OCI-LY7 (cell line): Measurements from ENCODE around the gene BICC1.

Source experiments
- EZH2phosphoT487 ChIP-seq: fragments of 200-600 bp; sonication (generic); IDR thresholded peaks from 2 replicates; pipeline ENCODE4 v1.6.1; 2018; ENCODE audit warnings: low read depth, borderline replicate concordance, mild to moderate bottlenecking, mixed run types, antibody characterized with exemption, low read length, moderate library complexity, mixed read lengths
- TF ChIP-seq, protein P1 (sequence below): fragments of 200-600 bp; sonication (generic); conservative IDR thresholded peaks from 2 replicates; pipeline ENCODE4 v1.5.1; 2014; ENCODE audit warnings: mild to moderate bottlenecking, antibody characterized with exemption, low read length, moderate library complexity, mixed read lengths

DNA sequence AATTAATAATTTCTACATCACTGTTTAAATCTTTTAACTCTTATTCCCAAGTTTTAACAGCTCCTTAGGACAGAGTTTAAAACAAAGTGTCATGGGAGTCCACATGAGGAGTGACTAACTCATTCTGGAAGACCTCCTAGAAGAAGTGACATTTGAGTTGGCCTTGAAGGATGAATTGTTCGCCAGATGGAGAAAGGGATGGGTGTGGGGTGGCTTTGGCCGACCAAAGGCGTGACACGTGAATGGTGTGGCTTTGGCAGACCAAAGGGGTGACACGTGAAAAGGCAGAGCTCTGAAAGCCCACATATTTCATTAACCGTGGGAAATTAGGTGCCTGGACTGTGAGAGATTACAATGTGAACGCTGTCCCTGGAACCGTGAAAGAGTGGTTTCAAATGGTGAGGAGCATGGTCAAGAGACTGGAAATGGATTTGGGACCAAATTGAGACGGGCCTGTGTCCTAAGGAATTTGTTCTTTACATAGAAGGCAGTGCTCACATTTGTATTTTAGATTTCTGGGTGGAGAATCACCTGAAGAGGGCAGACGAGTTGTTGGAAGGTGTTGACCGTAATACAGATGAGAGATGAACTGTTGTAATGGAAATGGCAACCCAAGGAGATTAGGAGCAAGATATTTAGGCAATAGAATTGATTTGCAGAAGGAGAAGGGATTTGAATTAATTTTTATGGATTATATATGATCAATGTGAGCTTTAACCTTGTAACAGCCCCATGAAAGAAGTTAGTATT lies 228.1 kb downstream of the BICC1 start:
- TF ChIP-seq, protein P1, sequence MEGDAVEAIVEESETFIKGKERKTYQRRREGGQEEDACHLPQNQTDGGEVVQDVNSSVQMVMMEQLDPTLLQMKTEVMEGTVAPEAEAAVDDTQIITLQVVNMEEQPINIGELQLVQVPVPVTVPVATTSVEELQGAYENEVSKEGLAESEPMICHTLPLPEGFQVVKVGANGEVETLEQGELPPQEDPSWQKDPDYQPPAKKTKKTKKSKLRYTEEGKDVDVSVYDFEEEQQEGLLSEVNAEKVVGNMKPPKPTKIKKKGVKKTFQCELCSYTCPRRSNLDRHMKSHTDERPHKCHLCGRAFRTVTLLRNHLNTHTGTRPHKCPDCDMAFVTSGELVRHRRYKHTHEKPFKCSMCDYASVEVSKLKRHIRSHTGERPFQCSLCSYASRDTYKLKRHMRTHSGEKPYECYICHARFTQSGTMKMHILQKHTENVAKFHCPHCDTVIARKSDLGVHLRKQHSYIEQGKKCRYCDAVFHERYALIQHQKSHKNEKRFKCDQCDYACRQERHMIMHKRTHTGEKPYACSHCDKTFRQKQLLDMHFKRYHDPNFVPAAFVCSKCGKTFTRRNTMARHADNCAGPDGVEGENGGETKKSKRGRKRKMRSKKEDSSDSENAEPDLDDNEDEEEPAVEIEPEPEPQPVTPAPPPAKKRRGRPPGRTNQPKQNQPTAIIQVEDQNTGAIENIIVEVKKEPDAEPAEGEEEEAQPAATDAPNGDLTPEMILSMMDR, result no peak
- TF ChIP-seq EZH2phosphoT487, result no peak
